GM10248 (cell line): ENCODE measurements around the gene MAST3.
"Not testable (repeated sequence)": the region's sequence is repeated elsewhere in the genome, so short reads cannot be mapped to it uniquely, and the experiment has no call there.

Source experiments
- CTCF ChIA-PET: fragments of 300-600 bp; sonication (Branson Sonifier 250); formaldehyde crosslinking; extraction: SDS; loops from one replicate; lab custom pipeline; 2021; ENCODE audit warnings: antibody characterized with exemption; lab: Yijun Ruan, JAX
- POLR2A ChIA-PET: fragments of 350-650 bp; sonication (Branson Sonifier 250); formaldehyde crosslinking; extraction: SDS; loops from one replicate; lab custom pipeline; 2020; ENCODE audit warnings: antibody characterized with exemption; lab: Yijun Ruan, JAX
- DNase-seq: peaks from one replicate; pipeline ENCODE4 v3.0.0; 2012; ENCODE audit errors: extremely low spot score
- CTCF ChIP-seq: IDR thresholded peaks from 2 replicates; pipeline ENCODE4 v1.5.1; 2012; ENCODE audit warnings: mild to moderate bottlenecking, low read depth; ENCODE audit errors: extremely low read depth, missing control alignments, control extremely low read depth

The MAST3 gene

DNA sequence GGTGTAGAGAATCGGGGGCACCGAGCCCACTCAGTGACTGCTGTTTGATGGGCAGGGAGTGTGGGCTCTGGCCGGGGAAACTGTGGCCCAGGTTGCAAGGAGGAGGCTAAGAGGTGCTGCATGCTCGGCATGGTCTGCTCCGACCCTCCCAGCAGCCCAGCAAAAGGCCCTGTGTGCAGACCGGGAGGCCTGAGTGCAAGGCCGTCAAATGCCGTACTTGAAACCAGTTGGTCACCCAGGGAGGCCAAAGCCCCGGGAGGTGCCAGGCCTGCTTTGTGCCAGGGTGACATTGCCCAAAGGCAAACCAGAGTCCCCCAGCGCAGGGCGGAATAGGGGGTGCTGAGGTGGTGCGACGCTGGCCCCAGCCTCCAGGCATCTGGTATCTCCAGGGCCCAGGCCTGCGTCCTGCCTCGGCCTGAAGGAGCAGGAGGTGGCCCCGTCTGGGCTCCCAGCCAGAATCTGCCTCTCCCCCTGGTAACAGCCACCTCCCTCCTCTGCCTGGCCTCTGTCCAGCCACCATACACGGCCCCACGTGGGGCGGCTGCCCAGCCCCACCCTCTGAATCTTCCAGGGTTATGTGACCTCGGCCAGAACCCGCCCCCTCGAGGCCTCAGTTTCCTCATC lies 59.4 kb downstream of the MAST3 start:
- DNase-seq, result no peak

GRCh38 chr19:18157465-18158063 lies 60.0 kb downstream of the MAST3 start:
- TF ChIP-seq CTCF, result no peak
- no peak for DNase-seq
- ChIA-PET POLR2A (no interaction called here), CTCF (interaction anchor here (0.8 kb wide), 2 partner anchors 13 to 15 kb away, joined by 3 read pairs; no protein-coding TSS in a partner anchor)

More for the DNA sequence above, 59.4 kb downstream of the MAST3 start:
- TF ChIP-seq CTCF, result no peak
- POLR2A ChIA-PET, result no interaction called here
- CTCF ChIA-PET, result interaction anchor here (1.0 kb wide), 2 partner anchors 14 to 95 kb away, joined by 3 to 4 read pairs; no protein-coding TSS in a partner anchor

DNA sequence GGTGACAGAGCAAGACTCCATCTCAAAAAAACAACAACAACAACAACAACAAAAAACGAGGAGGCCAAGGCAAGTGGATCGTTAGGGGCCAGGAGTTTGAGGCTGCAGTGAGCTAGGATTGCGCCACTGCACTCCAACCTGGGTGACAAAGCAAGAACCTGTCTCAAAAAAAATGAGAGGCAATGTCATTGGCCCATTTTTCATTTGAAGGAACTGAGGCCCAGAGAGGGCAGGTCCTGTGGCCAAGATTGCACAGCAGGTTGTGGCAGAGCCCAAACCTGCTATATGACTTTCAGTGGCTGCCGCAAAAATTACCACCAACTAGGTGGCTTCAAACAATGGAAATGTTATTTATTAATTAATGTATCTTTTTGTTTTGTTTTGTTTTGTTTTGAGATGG lies 60.9 kb downstream of the MAST3 start:
- TF ChIP-seq CTCF, result no peak
- CTCF ChIA-PET, result interaction anchor here (0.8 to 1.4 kb wide), 3 partner anchors 13 to 92 kb away, joined by 3 to 4 read pairs (median 3); no protein-coding TSS in a partner anchor
- POLR2A ChIA-PET, result no interaction called here
- DNase-seq, result no peak

GRCh38 chr19:18159059-18159616 lies 61.6 kb downstream of the MAST3 start:
- CTCF ChIA-PET, result interaction anchor here (0.8 to 1.6 kb wide), 4 partner anchors 9 to 93 kb away, joined by 3 to 7 read pairs (median 4); no protein-coding TSS in a partner anchor
- DNase-seq, POLR2A ChIA-PET: not testable (repeated sequence)

DNA sequence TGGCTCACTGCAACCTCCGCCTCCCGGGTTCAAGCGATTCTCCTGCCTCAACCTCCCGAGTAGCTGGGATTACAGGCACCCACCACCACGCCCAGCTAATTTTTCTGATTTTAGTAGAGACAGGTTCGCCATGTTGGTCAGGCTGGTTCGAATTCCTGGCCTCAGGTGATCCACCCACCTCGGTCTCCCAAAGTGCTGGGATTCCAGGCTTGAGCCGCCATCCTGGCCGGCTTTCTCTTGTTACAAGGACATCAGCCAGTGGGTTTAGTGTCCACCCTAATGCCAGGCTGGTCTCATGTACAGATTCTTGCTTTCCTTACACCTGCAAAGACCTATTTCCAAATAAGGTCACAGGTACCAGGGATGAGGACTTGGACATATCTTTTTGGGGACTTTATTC lies 62.2 kb downstream of the MAST3 start:
- ChIA-PET POLR2A (interaction anchor here (1.6 kb wide), 1 partner anchor 33 kb away, joined by 3 read pairs; the partner anchor contains the start of gene MPV17L2), CTCF (interaction anchor here (0.8 to 3.8 kb wide), 13 partner anchors 8 to 95 kb away, joined by 3 to 29 read pairs (median 5); partner anchors contain the start of gene PIK3R2)
- DNase-seq, result no peak
- no peak for TF ChIP-seq CTCF

DNA sequence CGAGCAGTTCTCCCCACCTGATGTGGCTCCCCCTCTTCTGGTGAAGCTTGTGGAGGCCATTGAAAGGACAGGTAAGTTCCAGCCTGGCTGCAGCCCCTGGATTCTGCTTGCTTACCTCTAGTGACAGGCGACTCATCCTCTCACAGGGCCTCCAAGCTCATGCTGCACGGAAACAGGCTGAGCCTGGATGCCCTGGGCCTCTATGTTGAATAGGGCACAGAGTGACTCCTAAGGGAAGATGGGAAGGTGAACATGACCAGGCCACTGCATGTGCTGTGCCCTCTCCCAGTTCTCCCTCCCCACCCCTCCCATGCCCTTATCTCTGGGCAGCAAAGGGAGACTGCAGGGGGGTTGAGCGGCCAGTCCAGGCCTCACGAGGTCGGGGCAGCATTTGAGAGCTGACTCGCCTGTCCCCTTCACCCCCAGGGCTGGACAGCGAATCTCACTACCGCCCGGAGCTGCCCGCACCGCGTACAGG lies 63.0 kb downstream of the MAST3 start:
- ChIA-PET CTCF (interaction anchor here (0.6 to 3.8 kb wide), 14 partner anchors 9 to 222 kb away, joined by 3 to 29 read pairs (median 4); partner anchors contain the start of gene PIK3R2), POLR2A (interaction anchor here (1.6 kb wide), 1 partner anchor 32 kb away, joined by 3 read pairs; the partner anchor contains the start of gene MPV17L2)
- DNase-seq, result no peak
- TF ChIP-seq CTCF, result no peak
